WTC11 (cell line): ENCODE results near the gene FBXO41. TPM values are rescaled to one million over a fixed set of nuclear protein-coding genes. Genes with fewer than 3 reads are reported as not detected.

Experiments used
- ATAC-seq: fragments of 200-7000 bp; cut with Tn5 transposase; 2 replicates; pipeline ENCODE4 v1.10.0; 2021; ENCODE audit warnings: mild to moderate bottlenecking, moderate library complexity
- CTCF ChIA-PET: fragments of 300-600 bp; sonication (Branson Sonifier 250); formaldehyde crosslinking; loops from one replicate; lab custom pipeline; 2021; ENCODE audit warnings: antibody characterized with exemption; lab: Charles Lee
- POLR2A ChIA-PET: fragments of 350-600 bp; sonication (Branson Sonifier 250); formaldehyde crosslinking; loops from one replicate; lab custom pipeline; 2021; ENCODE audit warnings: antibody characterized with exemption; lab: Charles Lee
- DNase-seq: peaks from one replicate; pipeline ENCODE4 v3.0.0; 2021; ENCODE audit warnings: low spot score
- H3K27ac Mint-ChIP-seq: 2 replicates; pipeline ENCODE4 v1.8.0; 2021; ENCODE audit warnings: mixed read lengths
- H3K27me3 Mint-ChIP-seq: 2 replicates; pipeline ENCODE4 v1.8.0; 2021; ENCODE audit warnings: low read depth, mild to moderate bottlenecking, moderate library complexity, mixed read lengths
- H3K36me3 Mint-ChIP-seq: 2 replicates; pipeline ENCODE4 v1.8.0; 2021; ENCODE audit warnings: mixed read lengths
- H3K4me1 Mint-ChIP-seq: 2 replicates; pipeline ENCODE4 v1.8.0; 2022; ENCODE audit warnings: mixed read lengths
- H3K4me3 Mint-ChIP-seq: 2 replicates; pipeline ENCODE4 v1.8.0; 2021; ENCODE audit warnings: mild to moderate bottlenecking, moderate library complexity, mixed read lengths
- H3K9me3 Mint-ChIP-seq: 2 replicates; pipeline ENCODE4 v1.8.0; 2021; ENCODE audit warnings: mixed read lengths
- CREB1 ChIP-seq: sonication (generic); formaldehyde crosslinking; IDR thresholded peaks from 2 replicates; pipeline ENCODE4 v1.8.0; 2023; ENCODE audit warnings: mild to moderate bottlenecking, missing genetic modification reagents
- EMX1 ChIP-seq: fragments of 250-450 bp; sonication (Bioruptor Pico); IDR thresholded peaks from 2 replicates; pipeline ENCODE4 v1.8.0; 2021; ENCODE audit warnings: mild to moderate bottlenecking
- ERG ChIP-seq: fragments of 250-450 bp; sonication (Bioruptor Pico); IDR thresholded peaks from 2 replicates; pipeline ENCODE4 v1.8.0; 2021; ENCODE audit warnings: mild to moderate bottlenecking
- ETV6 ChIP-seq: sonication (generic); formaldehyde crosslinking; IDR thresholded peaks from 2 replicates; pipeline ENCODE4 v1.8.1; 2022; ENCODE audit warnings: mild to moderate bottlenecking, missing genetic modification reagents
- FOXP1 ChIP-seq: sonication (generic); formaldehyde crosslinking; IDR thresholded peaks from 2 replicates; pipeline ENCODE4 v1.8.0; 2022; ENCODE audit warnings: missing genetic modification reagents, mild to moderate bottlenecking, moderate library complexity, borderline replicate concordance
- GTF2I ChIP-seq: fragments of 250-450 bp; sonication (Bioruptor Pico); conservative IDR thresholded peaks from 2 replicates; pipeline ENCODE4 v1.4.0; 2021; ENCODE audit warnings: mild to moderate bottlenecking
- IRF2 ChIP-seq: sonication (generic); formaldehyde crosslinking; IDR thresholded peaks from 2 replicates; pipeline ENCODE4 v1.8.0; 2022; ENCODE audit warnings: low read depth, missing genetic modification reagents, borderline replicate concordance
- JAZF1 ChIP-seq: fragments of 250-450 bp; sonication (Bioruptor Pico); IDR thresholded peaks from 2 replicates; pipeline ENCODE4 v1.9.0; 2021; ENCODE audit warnings: moderate library complexity, mild to moderate bottlenecking, inconsistent platforms
- MAX ChIP-seq: sonication (generic); formaldehyde crosslinking; IDR thresholded peaks from 2 replicates; pipeline ENCODE4 v1.8.0; 2022; ENCODE audit warnings: mild to moderate bottlenecking, missing genetic modification reagents
- MXD4 ChIP-seq: fragments of 250-450 bp; sonication (Bioruptor Pico); IDR thresholded peaks from 2 replicates; pipeline ENCODE4 v1.8.0; 2021; ENCODE audit warnings: mild to moderate bottlenecking, moderate library complexity, borderline replicate concordance
- NFYB ChIP-seq: sonication (generic); formaldehyde crosslinking; conservative IDR thresholded peaks from 2 replicates; pipeline ENCODE4 v1.8.0; 2022; ENCODE audit warnings: low read depth, missing genetic modification reagents
- RORB ChIP-seq: fragments of 250-450 bp; sonication (Bioruptor Pico); IDR thresholded peaks from 2 replicates; pipeline ENCODE4 v1.9.0; 2021; ENCODE audit warnings: mild to moderate bottlenecking
- SOX15 ChIP-seq: fragments of 250-450 bp; sonication (Bioruptor Pico); IDR thresholded peaks from 2 replicates; pipeline ENCODE4 v1.9.0; 2021; ENCODE audit warnings: mild to moderate bottlenecking
- STAT6 ChIP-seq: sonication (generic); formaldehyde crosslinking; conservative IDR thresholded peaks from 2 replicates; pipeline ENCODE4 v1.8.1; 2023; ENCODE audit warnings: mild to moderate bottlenecking, low read depth, missing genetic modification reagents, moderate library complexity
- TCF7 ChIP-seq: sonication (generic); formaldehyde crosslinking; IDR thresholded peaks from 2 replicates; pipeline ENCODE4 v1.8.0; 2022; ENCODE audit warnings: mild to moderate bottlenecking, low read depth, missing genetic modification reagents, moderate library complexity
- ZNF396 ChIP-seq: fragments of 250-450 bp; sonication (Bioruptor Pico); IDR thresholded peaks from 2 replicates; pipeline ENCODE4 v1.8.0; 2021; ENCODE audit warnings: mild to moderate bottlenecking, moderate library complexity, borderline replicate concordance
- ZNF423 ChIP-seq: fragments of 250-450 bp; sonication (Bioruptor Pico); IDR thresholded peaks from 2 replicates; pipeline ENCODE4 v2.1.2; 2022; ENCODE audit warnings: mild to moderate bottlenecking, moderate library complexity
- ZNF532 ChIP-seq: fragments of 250-450 bp; sonication (Bioruptor Pico); IDR thresholded peaks from 2 replicates; pipeline ENCODE4 v1.9.0; 2021; ENCODE audit warnings: mild to moderate bottlenecking, borderline replicate concordance
- total RNA-seq: library from RNA; stranded (reverse); gene quantifications from 3 replicates; pipeline ENCODE4 v1.2.3, GENCODE V29; 2021

Gene FBXO41
- total RNA-seq, 1 experiment from 2014 or later, result 19.2 TPM

GRCh38 chr2:73291093-73291460, 6.8 kb upstream of the FBXO41 start (continued):
- no peak for TF ChIP-seq STAT6 (CRISPR knock-in tag)
- no peak for TF ChIP-seq FOXP1
- TF ChIP-seq SOX15 (CRISPR knock-in tag), result no peak
- TF ChIP-seq MAX (CRISPR knock-in tag), result peak; percentile 54; the same call in 1 of the 2 replicates
- TF ChIP-seq MXD4, result no peak
- TF ChIP-seq ERG (CRISPR knock-in tag), result no peak
- no peak for TF ChIP-seq EMX1 (CRISPR knock-in tag)
- TF ChIP-seq CREB1 (CRISPR knock-in tag), result peak; percentile 71; the same call in 1 of the 2 replicates
- TF ChIP-seq ZNF396 (CRISPR knock-in tag), result no peak
- no peak for TF ChIP-seq ZNF423 (CRISPR knock-in tag)
- peak; percentile 38; the same call in 1 of the 2 replicates for TF ChIP-seq NFYB
- TF ChIP-seq RORB (CRISPR knock-in tag), result no peak

- ChIA-PET POLR2A (interaction anchor here (0.6 kb wide), 1 partner anchor 7 kb away, joined by 3 read pairs; no protein-coding TSS in a partner anchor), CTCF (interaction anchor here (0.5 to 4.4 kb wide), 16 partner anchors 8 to 261 kb away, joined by 3 to 37 read pairs (median 6); partner anchors contain the start of genes ALMS1, CCT7, PRADC1 and SMYD5)
- Mint-ChIP-seq H3K9me3 (no peaks in the 10 kb centered on the region), H3K4me3 (peak overlapping the region; percentile 68; the same call in 1 of the 2 replicates), H3K4me1 (peaks cover 8% of the 10 kb centered on the region), H3K27ac (no peak overlapping the region)
- DNase-seq (peak; percentile 61), ATAC-seq (peak; percentile 6; the same call in 1 of the 2 replicates)
- TF ChIP-seq ZNF532 (CRISPR knock-in tag), result no peak
- no peak for TF ChIP-seq TCF7 (CRISPR knock-in tag)
- TF ChIP-seq MXD4, result no peak
- TF ChIP-seq ETV6 (CRISPR knock-in tag), result no peak
- no peak for TF ChIP-seq CREB1 (CRISPR knock-in tag)
- TF ChIP-seq JAZF1 (CRISPR knock-in tag), result no peak
- no peak for TF ChIP-seq IRF2 (CRISPR knock-in tag)
- no peak for TF ChIP-seq GTF2I
- TF ChIP-seq, all 79 proteins: peak for 0
- H3K36me3 Mint-ChIP-seq, result no peaks in the 10 kb centered on the region
- H3K27me3 Mint-ChIP-seq, result peaks cover 99% of the 10 kb centered on the region
Observed at GRCh38 chr2:73290049-73290839, 6.0 kb upstream of the FBXO41 start.
